Large intestine (tissue), 3 donors: Measurements from ENCODE around the gene ZEB2. TPM values are rescaled to one million over a fixed set of nuclear protein-coding genes. Genes with fewer than 3 reads are reported as not detected.

Experiments
- DNase-seq, 2 donors: peaks; one replicate each; pipeline versions ENCODE4 v3.0.0 to v3.0.0-alpha.2; 2013
- H3K27ac ChIP-seq: one replicate; pipeline ENCODE4 v1.5.1; 2013; ENCODE audit warnings: low read length
- H3K27me3 ChIP-seq: 2 replicates; pipeline ENCODE4 v1.6.1; 2013; ENCODE audit warnings: low read length; ENCODE audit not compliant: control insufficient read depth, insufficient read depth
- H3K36me3 ChIP-seq: 2 replicates; pipeline ENCODE4 v1.6.1; 2013; ENCODE audit warnings: low read length; ENCODE audit not compliant: control insufficient read depth, insufficient read depth
- H3K4me1 ChIP-seq: one replicate; pipeline ENCODE4 v1.6.1; 2013; ENCODE audit warnings: low read length; ENCODE audit not compliant: control insufficient read depth, insufficient read depth
- H3K4me3 ChIP-seq: one replicate; pipeline ENCODE4 v1.5.1; 2013; ENCODE audit warnings: low read length
- H3K9me3 ChIP-seq: one replicate; pipeline ENCODE4 v1.6.1; 2013; ENCODE audit warnings: mild to moderate bottlenecking, low read depth, low read length, moderate library complexity; ENCODE audit not compliant: control insufficient read depth
- WGBS: methylation state at CpG from one replicate; pipeline ENCODE4 v1.1.5; 2013; ENCODE audit warnings: low lambda C conversion rate; ENCODE audit not compliant: insufficient coverage; 5-methylcytosine and 5-hydroxymethylcytosine counted together
- polyA plus RNA-seq: library from polyadenylated mRNA; unstranded; fragments of 120-200 nt; gene quantifications from one replicate; pipeline ENCODE4 v1.2.1, GENCODE V29; 2013

Gene ZEB2
- polyA plus RNA-seq, 1 donor, result 32.8 TPM

DNA sequence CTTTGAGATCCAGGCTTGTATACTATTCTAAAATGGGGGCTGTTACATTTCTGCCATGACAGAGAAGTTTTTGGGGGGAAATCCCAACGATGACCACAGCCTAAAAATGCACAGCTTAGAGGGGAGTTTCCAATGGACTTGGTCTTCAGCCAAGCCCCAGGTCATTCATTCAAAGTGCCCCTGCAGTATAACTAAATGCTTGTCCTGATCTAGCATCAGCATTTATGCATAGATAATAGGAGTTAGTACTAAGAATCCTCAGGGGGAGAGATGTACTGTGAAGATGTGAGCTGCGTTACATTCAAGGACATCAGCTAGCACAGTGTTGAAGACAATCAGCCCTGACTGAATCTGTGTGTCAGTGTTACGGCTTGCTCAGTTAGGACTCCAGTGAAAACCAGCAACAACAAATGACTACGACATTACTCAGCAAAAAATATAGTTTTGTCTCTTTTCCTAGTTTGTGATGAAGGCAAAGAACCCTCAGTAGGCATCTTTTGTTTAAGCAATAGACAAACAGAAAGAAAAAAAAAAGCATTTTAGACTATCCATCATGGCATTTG, 160.9 kb downstream of the ZEB2 start:
- no peak overlapping the region for H3K27ac ChIP-seq
- no peak for DNase-seq
- H3K27me3 ChIP-seq, result no peaks in the 10 kb centered on the region
- H3K9me3 ChIP-seq, result no peaks in the 10 kb centered on the region
- H3K36me3 ChIP-seq, result no peaks in the 10 kb centered on the region
- H3K4me1 ChIP-seq, result no peaks in the 10 kb centered on the region
- H3K4me3 ChIP-seq, result no peak overlapping the region
- 100% methylated on average over 1 of the region's 4 CpGs for WGBS

GRCh38 chr2:144358374-144358964, 161.4 kb downstream of the ZEB2 start:
- no peak for DNase-seq
- 100% methylated on average over 2 of the region's 3 CpGs for WGBS
- H3K27me3 ChIP-seq, result no peaks in the 10 kb centered on the region
- H3K36me3 ChIP-seq, result no peaks in the 10 kb centered on the region
- H3K27ac ChIP-seq, result no peak overlapping the region
- no peak overlapping the region for H3K4me3 ChIP-seq
- no peaks in the 10 kb centered on the region for H3K4me1 ChIP-seq
- no peaks in the 10 kb centered on the region for H3K9me3 ChIP-seq

DNA sequence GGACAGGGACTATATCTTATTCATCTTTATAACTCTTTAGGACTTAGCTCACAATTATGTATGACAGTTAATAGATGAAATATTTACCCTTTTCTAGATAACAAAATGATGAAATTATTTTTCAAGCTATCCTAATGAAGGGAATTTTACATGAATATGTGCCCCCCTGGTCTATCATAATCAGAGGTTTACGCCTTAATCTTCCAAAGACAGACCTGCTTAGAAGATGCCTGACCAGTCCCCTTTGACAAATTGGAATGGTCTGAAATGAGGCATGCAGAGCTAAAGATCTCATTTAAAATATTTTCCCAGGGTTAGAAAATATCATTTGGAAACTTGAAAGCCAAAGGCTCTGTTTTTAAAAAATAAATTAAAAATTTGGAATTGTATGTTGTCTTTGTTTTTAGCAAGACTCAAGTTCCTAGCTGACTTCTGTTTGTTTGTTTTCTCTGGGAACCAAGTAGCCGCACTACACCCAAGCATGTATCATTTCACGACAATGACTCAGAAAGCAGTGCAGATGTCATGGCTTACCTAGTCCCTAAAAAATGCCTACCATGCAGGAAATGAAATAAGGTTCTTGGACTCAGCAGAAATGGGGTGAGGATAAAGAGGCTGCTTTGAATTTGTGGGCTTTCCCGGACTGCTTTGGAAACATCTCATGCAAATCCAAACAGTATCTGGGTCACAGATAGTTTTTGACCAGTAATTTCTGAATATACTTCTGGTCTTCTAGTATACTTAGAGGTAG, 162.1 kb downstream of the ZEB2 start:
- WGBS, result no CpG with 5 or more reads among the region's 4 CpGs
- H3K36me3 ChIP-seq, result no peaks in the 10 kb centered on the region
- no peaks in the 10 kb centered on the region for H3K27me3 ChIP-seq
- no peak overlapping the region for H3K4me3 ChIP-seq
- H3K27ac ChIP-seq, result no peak overlapping the region
- H3K9me3 ChIP-seq, result no peaks in the 10 kb centered on the region
- H3K4me1 ChIP-seq, result no peaks in the 10 kb centered on the region
- no peak for DNase-seq

- Histone ChIP-seq H3K4me3 (no peak overlapping the region), H3K27ac (no peak overlapping the region), H3K9me3 (no peaks in the 10 kb centered on the region), H3K36me3 (no peaks in the 10 kb centered on the region), H3K4me1 (no peaks in the 10 kb centered on the region), H3K27me3 (no peaks in the 10 kb centered on the region)
- no peak for DNase-seq
- WGBS, result 83% methylated on average over 1 of the region's 3 CpGs
Observed at GRCh38 chr2:144356402-144356801, 163.5 kb downstream of the ZEB2 start.

DNA sequence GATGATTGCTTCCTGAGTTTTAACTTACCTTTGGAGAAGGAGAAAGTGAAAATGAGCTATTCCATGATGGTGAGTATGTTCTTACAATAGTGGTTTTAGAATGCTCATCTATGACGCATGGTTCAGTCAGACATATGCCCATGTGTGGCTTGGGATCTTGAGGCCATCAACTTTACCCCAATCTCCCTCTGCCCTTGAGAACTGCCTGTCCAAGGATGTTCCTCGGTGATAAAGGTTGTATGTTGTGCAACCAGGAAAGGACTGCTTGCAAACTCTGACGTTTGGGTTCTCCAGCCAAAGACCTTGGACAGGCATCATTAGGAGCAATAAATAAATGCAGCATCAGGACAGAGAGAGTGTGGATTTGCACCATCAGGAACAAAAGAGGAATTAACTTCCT, 165.0 kb downstream of the ZEB2 start:
- Histone ChIP-seq H3K27me3 (no peaks in the 10 kb centered on the region), H3K4me3 (no peak overlapping the region), H3K27ac (no peak overlapping the region), H3K9me3 (no peaks in the 10 kb centered on the region), H3K36me3 (no peaks in the 10 kb centered on the region), H3K4me1 (no peaks in the 10 kb centered on the region)
- no CpG with 5 or more reads among the region's 3 CpGs for WGBS
- peak in 1 of 2 donors; percentile 7 for DNase-seq

DNA sequence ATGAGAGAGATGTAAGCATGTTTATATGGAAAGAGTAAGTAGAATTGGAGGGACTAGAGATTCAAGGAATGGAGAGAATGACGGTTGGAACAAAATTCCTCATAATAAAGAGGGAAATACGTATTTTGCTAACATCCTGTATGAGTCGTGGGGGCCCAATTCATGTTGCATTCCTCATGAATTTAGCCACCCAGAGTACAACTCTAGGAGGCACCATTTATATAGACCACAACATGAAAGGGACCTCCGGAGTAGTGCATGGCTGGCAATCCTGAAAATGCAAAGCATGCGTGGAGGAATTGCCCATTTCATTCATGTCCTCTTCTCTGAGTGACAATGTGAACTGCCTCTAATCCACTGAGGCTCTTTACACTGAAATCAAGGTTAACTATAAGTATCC, 168.2 kb downstream of the ZEB2 start:
- no peak for DNase-seq
- Histone ChIP-seq H3K4me3 (no peak overlapping the region), H3K36me3 (no peaks in the 10 kb centered on the region), H3K27ac (no peak overlapping the region), H3K4me1 (no peaks in the 10 kb centered on the region), H3K27me3 (no peaks in the 10 kb centered on the region), H3K9me3 (no peaks in the 10 kb centered on the region)
- 86% methylated on average over 3 of the region's 5 CpGs for WGBS

DNA sequence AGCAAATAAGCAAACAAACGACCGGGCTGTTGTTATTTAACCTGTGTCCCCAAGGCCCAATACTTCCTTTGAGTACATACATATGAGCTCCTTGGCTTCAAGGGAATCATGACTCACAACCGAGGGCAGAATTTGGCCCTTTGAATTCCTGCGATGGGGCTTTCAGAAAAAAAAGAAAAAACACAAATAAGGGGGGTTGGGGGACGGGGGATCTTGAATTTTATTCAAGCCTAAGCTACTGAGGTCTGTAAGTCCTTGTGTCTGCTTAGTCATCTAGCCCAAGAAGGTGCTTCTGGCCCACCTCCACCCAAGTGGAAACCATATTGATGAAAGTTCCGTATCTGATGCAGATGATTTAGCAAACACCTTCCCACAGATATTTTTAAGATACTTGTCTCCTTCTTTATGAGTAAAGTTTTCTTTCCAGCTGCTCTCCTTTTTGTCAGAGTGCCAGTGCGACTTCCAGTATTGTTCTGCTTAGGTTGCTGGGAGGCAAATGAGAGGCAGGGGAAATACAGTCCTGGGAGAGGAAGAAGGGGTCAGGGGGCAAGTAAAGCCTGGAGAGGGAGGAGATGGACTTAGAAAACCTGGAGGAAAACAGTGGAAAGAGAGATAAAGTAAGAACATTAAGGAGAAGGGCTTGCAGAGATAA, 169.6 kb downstream of the ZEB2 start:
- no CpG with 5 or more reads among the region's 7 CpGs for WGBS
- no peak overlapping the region for H3K27ac ChIP-seq
- no peaks in the 10 kb centered on the region for H3K36me3 ChIP-seq
- H3K9me3 ChIP-seq, result no peaks in the 10 kb centered on the region
- DNase-seq, result no peak
- no peaks in the 10 kb centered on the region for H3K4me1 ChIP-seq
- H3K4me3 ChIP-seq, result no peak overlapping the region
- H3K27me3 ChIP-seq, result no peaks in the 10 kb centered on the region

- Histone ChIP-seq H3K9me3 (no peaks in the 10 kb centered on the region), H3K4me3 (no peak overlapping the region), H3K4me1 (no peaks in the 10 kb centered on the region), H3K27me3 (no peaks in the 10 kb centered on the region), H3K27ac (no peak overlapping the region), H3K36me3 (no peaks in the 10 kb centered on the region)
- WGBS, result no CpG with 5 or more reads among the region's 3 CpGs
- no peak for DNase-seq
Observed at GRCh38 chr2:144349674-144350073, 170.2 kb downstream of the ZEB2 start.

GRCh38 chr2:144348846-144349245, 171.1 kb downstream of the ZEB2 start:
- no peak for DNase-seq
- Histone ChIP-seq H3K36me3 (no peaks in the 10 kb centered on the region), H3K4me1 (no peaks in the 10 kb centered on the region), H3K27ac (no peak overlapping the region), H3K27me3 (no peaks in the 10 kb centered on the region), H3K4me3 (no peak overlapping the region), H3K9me3 (no peaks in the 10 kb centered on the region)
- 90% methylated on average over 2 of the region's 2 CpGs for whole genome bisulfite sequencing

- Histone ChIP-seq H3K27ac (no peak overlapping the region), H3K9me3 (no peaks in the 10 kb centered on the region), H3K4me3 (no peak overlapping the region), H3K4me1 (no peaks in the 10 kb centered on the region), H3K36me3 (no peaks in the 10 kb centered on the region), H3K27me3 (no peaks in the 10 kb centered on the region)
- no peak for DNase-seq
- whole genome bisulfite sequencing, result 80% methylated on average over 1 of the region's 4 CpGs
Observed at GRCh38 chr2:144346229-144346628, 173.7 kb downstream of the ZEB2 start.
